Osteoblast (primary cell): ENCODE results near the gene ADGRD1. TPM values are rescaled to one million over a fixed set of nuclear protein-coding genes. Genes with fewer than 3 reads are reported as not detected.

ENCODE experiments used
- DNase-seq: peaks from one replicate; pipeline ENCODE4 v3.0.0; 2011; ENCODE audit warnings: low spot score, mixed read lengths; ENCODE audit not compliant: insufficient read length; ENCODE audit errors: missing footprints
- H2AFZ ChIP-seq: 2 replicates; pipeline ENCODE4 v1.6.0; 2011; ENCODE audit warnings: mild to moderate bottlenecking, low read length
- H3K27ac ChIP-seq: 2 replicates; pipeline ENCODE4 v1.5.1; 2011; ENCODE audit warnings: mild to moderate bottlenecking, low read depth, low read length, moderate library complexity
- H3K27me3 ChIP-seq: 2 replicates; pipeline ENCODE4 v1.6.0; 2012; ENCODE audit warnings: mild to moderate bottlenecking, control low read depth, inconsistent platforms, low read length, moderate library complexity; ENCODE audit not compliant: insufficient read depth
- H3K36me3 ChIP-seq: 2 replicates; pipeline ENCODE4 v1.5.1; 2011; ENCODE audit warnings: mild to moderate bottlenecking, low read length, control low read depth, moderate library complexity; ENCODE audit not compliant: insufficient read depth
- H3K4me1 ChIP-seq: 2 replicates; pipeline ENCODE4 v1.5.1; 2011; ENCODE audit warnings: mild to moderate bottlenecking, low read length, control low read depth, moderate library complexity; ENCODE audit not compliant: insufficient read depth
- H3K4me2 ChIP-seq: 2 replicates; pipeline ENCODE4 v1.6.0; 2011; ENCODE audit warnings: mild to moderate bottlenecking, low read length; ENCODE audit not compliant: insufficient read depth
- H3K4me3 ChIP-seq: fragments of 200-600 bp; sonication (generic); 3 replicates; pipeline ENCODE4 v1.5.1; 2012; ENCODE audit warnings: mild to moderate bottlenecking, low read length, inconsistent platforms; ENCODE audit not compliant: insufficient read depth
- H3K79me2 ChIP-seq: 2 replicates; pipeline ENCODE4 v1.6.0; 2012; ENCODE audit warnings: mild to moderate bottlenecking, low read length, control low read depth, inconsistent platforms; ENCODE audit not compliant: insufficient read depth
- H3K9me3 ChIP-seq: 2 replicates; pipeline ENCODE4 v1.5.1; 2011; ENCODE audit warnings: low read depth, low read length, control low read depth
- H4K20me1 ChIP-seq: 2 replicates; pipeline ENCODE4 v1.6.0; 2012; ENCODE audit warnings: mild to moderate bottlenecking, low read length, control low read depth; ENCODE audit not compliant: insufficient read depth
- total RNA-seq: library from RNA; depleted of rRNA; stranded (reverse); fragments of >200 nt; gene quantifications from 2 replicates; pipeline ENCODE4 v1.2.3, GENCODE V29; 2012
- TF ChIP-seq, protein P1 (sequence below): IDR thresholded peaks from 2 replicates; pipeline ENCODE4 v1.5.1; 2011; ENCODE audit warnings: mild to moderate bottlenecking, low read depth, low read length, moderate library complexity; ENCODE audit errors: extremely low read depth

ADGRD1 gene
- total RNA-seq, 1 donor = 0.72 TPM

DNA sequence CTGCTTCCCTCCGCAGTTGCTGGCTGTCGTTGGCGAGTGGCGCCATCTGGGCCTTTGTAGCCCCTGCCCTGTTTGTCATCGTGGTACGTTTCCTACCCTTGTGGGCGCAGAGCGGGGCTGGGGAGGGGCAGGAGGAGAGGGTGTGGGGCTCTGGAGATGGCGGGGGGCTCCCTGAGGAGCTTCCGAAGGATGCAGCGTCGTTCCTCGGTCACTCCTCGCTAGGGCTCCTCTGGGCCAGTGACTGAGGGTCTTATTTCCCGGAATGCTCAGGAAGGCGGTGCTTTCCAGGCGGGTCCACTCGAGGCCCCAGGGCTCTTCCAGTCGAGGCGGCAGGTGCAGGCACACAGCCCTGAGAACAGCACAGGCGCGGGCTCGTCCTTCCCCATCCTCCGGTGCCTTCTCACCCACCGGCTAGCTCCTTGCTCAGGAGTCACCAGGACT, 167.1 kb downstream of the ADGRD1 start:
- Histone ChIP-seq H3K79me2 (no peaks in the 10 kb centered on the region), H3K4me3 (no peak overlapping the region), H3K36me3 (no peaks in the 10 kb centered on the region), H3K27me3 (no peaks in the 10 kb centered on the region), H3K27ac (no peak overlapping the region), H4K20me1 (no peaks in the 10 kb centered on the region), H3K4me1 (no peaks in the 10 kb centered on the region), H2AFZ (no peak overlapping the region), H3K4me2 (no peak overlapping the region), H3K9me3 (no peaks in the 10 kb centered on the region)
- TF ChIP-seq, protein P1, sequence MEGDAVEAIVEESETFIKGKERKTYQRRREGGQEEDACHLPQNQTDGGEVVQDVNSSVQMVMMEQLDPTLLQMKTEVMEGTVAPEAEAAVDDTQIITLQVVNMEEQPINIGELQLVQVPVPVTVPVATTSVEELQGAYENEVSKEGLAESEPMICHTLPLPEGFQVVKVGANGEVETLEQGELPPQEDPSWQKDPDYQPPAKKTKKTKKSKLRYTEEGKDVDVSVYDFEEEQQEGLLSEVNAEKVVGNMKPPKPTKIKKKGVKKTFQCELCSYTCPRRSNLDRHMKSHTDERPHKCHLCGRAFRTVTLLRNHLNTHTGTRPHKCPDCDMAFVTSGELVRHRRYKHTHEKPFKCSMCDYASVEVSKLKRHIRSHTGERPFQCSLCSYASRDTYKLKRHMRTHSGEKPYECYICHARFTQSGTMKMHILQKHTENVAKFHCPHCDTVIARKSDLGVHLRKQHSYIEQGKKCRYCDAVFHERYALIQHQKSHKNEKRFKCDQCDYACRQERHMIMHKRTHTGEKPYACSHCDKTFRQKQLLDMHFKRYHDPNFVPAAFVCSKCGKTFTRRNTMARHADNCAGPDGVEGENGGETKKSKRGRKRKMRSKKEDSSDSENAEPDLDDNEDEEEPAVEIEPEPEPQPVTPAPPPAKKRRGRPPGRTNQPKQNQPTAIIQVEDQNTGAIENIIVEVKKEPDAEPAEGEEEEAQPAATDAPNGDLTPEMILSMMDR = no peak
- no peak for DNase-seq

DNA sequence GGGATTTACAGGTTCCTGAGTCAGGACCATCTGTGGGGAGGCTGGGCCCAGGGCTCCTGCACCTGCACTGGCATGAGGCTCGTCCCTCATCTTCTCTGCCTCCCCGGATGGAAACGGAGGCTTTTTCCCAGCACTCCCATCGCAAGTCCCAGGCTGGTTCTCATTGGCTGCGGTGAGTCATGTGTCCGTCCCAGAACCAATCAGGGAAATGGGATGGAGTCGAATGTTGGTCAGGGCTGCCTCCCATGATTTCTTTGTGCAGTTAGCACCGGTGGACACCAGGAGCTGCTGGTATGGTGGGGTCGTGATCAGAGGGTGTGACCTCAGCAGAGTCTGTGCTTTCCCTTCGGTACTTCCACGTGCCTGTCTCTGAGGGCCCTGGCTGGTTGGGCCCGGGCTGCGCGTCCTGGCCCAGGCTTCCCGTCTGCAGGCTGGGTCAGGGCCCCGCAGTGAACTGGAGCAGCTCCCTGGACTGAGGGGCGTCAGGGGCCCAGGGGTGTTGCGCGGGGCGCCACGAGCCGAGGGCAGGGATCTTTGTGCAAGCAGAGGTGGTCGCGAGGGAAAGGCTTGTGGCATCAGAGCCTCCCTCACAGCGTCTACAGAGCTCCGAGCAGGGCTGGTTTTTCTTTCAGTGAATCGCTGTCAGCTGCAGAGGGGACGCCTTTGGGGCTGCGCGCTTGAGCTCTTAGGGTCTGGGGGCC, 168.1 kb downstream of the ADGRD1 start:
- Histone ChIP-seq H3K27ac (no peak overlapping the region), H2AFZ (no peak overlapping the region), H3K4me2 (no peak overlapping the region), H3K9me3 (no peaks in the 10 kb centered on the region), H3K27me3 (no peaks in the 10 kb centered on the region), H4K20me1 (no peaks in the 10 kb centered on the region), H3K36me3 (no peaks in the 10 kb centered on the region), H3K4me1 (no peaks in the 10 kb centered on the region), H3K79me2 (no peaks in the 10 kb centered on the region), H3K4me3 (no peak overlapping the region)
- TF ChIP-seq, protein P1 = no peak
- DNase-seq = peak; percentile 37

DNA sequence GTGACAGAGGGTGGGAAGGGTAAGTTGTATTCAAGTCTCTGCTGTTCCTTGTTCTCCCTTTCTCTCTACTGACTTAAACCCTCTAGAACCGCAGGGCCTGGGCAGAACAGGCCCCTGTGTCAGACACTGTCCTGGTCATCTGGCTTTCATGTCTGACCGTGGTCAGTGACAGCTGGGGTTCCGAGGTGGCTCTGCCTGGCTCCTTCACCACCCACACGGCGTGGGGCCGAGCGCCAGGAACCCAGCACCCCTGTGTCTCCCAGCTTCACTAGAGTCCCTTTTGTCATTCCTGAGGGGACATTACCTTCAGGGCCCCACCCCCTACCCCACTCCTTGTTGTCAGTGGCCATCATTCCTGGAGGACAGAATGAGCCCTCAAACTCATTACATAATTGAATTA, 168.9 kb downstream of the ADGRD1 start:
- Histone ChIP-seq H3K27me3 (no peaks in the 10 kb centered on the region), H3K36me3 (no peaks in the 10 kb centered on the region), H3K4me1 (no peaks in the 10 kb centered on the region), H3K9me3 (no peaks in the 10 kb centered on the region), H3K79me2 (no peaks in the 10 kb centered on the region), H3K27ac (no peak overlapping the region), H2AFZ (no peak overlapping the region), H3K4me2 (no peak overlapping the region), H3K4me3 (no peak overlapping the region), H4K20me1 (no peaks in the 10 kb centered on the region)
- peak; percentile 46 for DNase-seq
- TF ChIP-seq, protein P1 = no peak

DNA sequence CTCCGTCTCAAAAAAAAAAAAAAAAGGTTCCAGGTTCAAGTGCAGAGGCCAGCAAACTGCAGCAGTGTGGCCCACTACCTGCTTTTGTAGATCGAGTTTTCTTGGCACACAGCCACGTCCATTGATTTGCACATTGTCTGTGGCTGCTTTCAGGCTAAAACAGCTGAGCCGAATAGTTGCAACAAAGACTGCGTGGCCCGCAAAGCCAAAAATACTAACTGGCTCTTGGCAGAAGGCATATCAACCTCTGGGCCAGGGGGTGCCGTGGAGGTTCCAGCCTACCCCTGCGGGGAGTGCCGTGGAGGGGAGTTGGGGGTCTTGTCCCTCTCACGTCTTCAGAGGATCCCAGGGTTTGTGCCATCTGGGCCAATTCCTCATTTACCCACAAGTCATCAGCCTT, 170.1 kb downstream of the ADGRD1 start:
- no peaks in the 10 kb centered on the region for H3K4me1 ChIP-seq
- no peak overlapping the region for H2AFZ ChIP-seq

More for the DNA sequence above, 170.1 kb downstream of the ADGRD1 start:
- H4K20me1 ChIP-seq = no peaks in the 10 kb centered on the region
- peak; percentile 47 for DNase-seq
- no peak overlapping the region for H3K4me3 ChIP-seq
- no peaks in the 10 kb centered on the region for H3K27me3 ChIP-seq
- TF ChIP-seq, protein P1 = no peak
- H3K36me3 ChIP-seq = no peaks in the 10 kb centered on the region
- no peaks in the 10 kb centered on the region for H3K79me2 ChIP-seq
- no peak overlapping the region for H3K27ac ChIP-seq
- no peaks in the 10 kb centered on the region for H3K9me3 ChIP-seq
- H3K4me2 ChIP-seq = no peak overlapping the region
